HG02678 (cell line): ENCODE results near the gene SCN10A.

Experiments used
- ATAC-seq: cut with Tn5 transposase; IDR thresholded peaks from one replicate; pipeline ENCODE4 v1.9.1; 2021; ENCODE audit warnings: mild to moderate bottlenecking, moderate library complexity; ENCODE audit not compliant: unreplicated experiment

Gene SCN10A

DNA sequence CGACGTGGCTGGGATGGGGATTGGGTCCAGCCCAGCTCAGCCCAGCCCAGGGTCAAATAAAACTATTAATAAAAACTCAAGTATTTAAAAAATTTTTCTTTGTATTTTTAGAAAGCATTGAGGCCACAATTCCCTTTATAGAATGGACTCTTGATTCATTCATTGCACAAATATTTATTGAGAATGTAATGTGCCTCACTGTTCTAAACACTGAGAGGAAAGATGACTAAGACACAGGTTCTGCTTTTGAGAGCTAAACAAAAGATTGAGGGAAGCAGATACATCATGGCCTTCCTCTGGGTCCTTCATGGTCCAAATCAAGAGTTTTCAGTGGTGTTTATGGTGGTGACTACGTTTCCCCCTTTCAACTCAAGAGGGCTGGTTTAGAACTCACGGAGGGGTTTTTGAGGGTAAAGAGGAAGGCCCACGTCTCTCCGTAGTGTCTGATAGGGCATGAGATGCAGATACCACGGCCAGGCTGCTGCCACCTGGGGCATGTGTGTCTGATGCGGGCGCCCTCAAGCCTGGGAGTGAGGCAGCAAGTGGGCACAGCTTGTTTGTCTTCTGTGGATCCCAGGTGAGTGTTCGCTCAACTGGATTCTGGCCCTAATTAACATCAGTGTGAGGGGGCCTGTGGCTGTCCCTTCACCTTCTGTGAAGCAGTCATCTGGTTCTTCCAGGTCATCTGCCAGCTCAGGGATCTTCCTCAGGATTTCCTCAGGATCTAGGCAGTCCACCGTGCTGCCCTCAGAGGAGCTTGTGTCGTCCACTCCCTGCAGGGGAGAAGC lies 93.0 kb downstream of the SCN10A start:
- no peak for ATAC-seq

DNA sequence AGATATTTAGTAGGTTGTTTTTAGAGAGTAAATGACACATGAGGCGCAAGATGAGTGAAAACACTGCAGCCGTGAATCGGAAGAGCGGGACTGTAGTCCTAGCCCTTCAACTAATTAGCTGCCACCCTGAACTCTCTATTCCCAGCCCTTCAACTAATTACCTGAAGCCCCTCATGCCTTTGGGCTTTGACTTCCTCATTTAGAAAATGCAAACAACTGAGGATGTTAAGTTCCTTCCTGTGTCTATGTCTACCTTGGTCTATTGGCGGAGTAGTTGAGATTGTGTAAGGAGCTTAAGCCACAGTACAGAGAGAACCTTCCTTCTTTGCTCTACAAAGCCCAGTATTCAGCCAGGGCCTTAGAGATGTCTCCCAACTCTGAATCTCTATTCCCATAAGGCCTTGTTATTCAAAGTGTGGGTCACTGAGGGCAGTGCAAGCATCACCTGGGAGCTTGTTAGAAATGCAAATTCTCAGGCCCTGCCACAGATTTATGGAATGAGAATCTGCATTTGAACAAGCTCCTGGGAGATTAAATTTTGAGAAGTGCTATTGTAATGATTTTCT lies 94.7 kb downstream of the SCN10A start:
- no peak for ATAC-seq

DNA sequence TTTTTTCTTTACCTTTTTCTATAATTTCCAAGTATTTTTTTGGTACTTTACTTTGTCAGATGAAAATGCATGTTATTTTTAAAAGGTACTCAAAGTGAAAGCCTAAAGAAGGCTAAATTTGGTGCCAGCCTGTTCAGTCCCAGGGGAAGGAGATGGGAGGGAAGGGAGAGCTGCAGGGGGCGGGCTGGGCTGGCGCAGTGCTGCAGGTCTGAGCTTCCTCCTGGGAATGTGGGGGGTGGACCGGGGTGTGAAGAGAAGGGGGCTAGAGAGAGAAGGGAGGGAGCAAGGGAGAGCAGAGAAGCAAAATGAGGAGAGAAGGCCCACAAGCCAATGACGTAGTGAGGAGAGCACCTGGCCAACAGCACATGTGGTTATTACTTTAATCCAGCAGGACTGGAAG lies 95.6 kb downstream of the SCN10A start:
- ATAC-seq: no peak

DNA sequence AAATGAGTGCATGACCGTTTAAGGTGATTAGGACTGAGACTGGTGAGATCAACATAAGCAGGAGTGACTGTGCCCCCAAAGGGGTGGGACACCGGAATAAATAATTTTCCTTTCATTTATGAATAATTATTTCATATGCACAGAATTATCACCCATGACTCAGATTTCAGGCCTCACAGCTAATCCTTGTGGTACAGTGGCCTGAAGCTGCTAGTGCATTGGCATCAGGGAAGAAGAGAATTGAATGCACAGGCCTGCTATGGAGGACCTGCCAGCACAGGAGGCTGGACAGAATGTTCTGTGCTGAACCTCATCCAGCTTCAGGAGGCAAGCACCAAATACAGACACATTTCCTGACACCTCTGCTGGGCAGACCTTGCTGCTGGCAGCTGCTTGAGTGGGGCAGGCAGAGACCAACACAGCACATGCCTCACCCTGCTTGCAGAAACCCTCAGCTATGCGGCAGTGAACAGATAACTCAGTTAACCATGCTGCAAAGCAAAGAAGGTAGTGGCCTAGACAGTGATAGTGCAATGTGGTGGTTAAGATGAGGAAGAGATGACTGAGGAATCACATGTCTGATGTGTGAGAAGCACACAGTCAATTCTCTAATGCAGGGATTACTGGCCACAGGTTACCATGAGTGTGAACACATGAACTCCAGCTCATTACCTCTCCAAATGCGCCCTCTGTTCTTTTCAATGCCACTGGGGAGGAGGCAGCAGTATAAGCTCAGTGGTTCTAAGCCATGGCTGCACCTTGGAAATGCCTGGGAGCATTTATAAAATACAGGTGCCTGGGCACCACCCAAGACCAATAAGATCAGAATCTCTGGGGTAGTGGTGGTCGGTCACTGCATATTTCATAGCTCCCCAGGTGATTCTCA lies 98.4 kb downstream of the SCN10A start:
- ATAC-seq: no peak

DNA sequence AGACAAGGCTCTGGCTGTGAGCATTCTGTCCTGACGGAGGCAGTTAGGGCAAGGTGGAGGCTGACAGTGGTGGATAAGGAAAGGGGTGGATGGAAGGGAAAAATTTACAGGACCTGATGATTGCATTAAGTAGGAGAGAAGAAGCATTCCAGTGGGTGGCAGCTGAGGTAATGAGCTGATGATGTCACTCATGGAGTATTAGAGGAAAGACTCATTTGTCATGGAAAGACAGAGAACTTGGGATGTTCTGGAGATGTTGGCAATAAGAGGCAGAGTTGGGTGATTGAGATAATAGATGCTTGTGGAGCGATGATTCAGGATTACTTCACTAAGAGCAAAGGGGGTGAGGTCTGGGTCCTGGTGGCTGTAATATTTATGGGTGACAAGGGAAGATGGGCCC lies 102.9 kb downstream of the SCN10A start:
- no peak for ATAC-seq

DNA sequence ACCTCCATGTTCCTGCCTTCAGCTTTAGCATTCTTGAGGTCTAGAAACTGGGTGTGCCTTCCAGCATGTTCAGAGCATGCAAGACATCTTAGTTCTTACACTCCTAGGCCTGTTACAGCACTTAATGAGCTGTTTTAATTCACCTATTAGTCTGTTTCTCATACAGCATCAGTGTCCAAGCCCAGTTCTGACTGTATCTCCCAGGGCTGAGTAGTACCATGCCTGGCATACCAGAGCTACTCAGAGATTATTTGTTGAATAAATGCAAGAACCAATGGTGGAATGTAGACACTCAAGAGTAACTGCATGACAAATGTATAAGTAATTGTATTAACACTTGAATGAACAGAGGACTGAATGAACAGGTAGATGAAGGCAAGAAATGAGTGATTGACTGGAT lies 104.7 kb downstream of the SCN10A start:
- ATAC-seq: no peak

DNA sequence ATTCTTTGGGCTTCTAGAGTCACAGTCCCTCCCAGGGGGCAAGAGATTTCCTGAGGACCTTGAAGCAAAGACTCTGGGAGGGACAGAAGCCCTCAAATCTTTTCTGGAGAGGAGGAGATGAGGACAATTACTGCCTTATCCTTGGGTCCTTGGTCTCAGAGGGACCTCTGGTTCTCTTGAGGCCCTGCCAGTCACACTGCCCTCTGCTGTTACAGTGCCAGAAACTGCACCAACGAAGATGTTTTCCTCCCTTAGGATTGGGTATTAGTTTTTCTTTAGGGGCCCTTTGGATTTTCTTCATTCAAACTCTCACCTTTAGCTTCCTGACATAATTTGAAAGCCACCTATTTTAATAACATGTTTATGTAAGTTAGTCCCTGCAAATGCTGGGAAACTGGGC lies 108.3 kb downstream of the SCN10A start:
- ATAC-seq: no peak

DNA sequence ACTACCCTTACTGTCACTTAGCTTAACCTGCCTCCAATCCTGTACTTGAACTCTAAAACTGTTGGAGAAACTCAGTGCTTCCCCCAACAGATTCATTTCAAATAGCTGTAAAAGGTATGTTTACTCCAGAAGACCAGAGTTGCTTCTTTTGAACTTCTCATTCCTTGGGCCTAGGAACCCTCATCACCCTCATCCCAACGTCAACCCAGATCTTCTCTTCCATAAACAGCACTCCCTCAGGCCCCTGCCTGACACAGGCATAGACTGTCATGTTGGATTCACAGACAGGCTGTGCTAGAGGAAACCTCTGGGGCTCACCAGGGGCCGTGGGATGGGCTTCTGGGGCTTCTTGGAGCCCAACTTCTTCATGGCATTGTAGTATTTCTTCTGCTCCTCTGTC lies 109.1 kb downstream of the SCN10A start:
- no peak for ATAC-seq

DNA sequence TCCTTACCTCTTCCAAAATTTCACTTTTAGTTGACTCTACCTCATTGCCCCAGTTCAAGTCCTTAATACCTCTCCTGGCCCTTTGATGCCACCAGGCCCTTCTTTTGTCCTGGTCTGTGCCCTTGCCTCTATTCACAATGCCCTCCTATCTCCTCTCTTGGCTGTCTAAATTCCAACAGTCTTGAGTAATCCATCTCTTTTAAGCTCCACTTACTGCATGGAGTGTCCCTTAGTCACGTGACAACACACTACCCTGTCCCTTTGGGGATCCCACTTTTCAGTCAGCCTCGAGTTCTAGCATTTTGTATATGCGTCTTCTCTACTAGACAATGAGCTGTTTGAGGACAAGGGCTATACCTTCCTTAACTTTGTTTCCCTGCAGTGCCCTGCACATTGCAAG lies 113.8 kb downstream of the SCN10A start:
- no peak for ATAC-seq

DNA sequence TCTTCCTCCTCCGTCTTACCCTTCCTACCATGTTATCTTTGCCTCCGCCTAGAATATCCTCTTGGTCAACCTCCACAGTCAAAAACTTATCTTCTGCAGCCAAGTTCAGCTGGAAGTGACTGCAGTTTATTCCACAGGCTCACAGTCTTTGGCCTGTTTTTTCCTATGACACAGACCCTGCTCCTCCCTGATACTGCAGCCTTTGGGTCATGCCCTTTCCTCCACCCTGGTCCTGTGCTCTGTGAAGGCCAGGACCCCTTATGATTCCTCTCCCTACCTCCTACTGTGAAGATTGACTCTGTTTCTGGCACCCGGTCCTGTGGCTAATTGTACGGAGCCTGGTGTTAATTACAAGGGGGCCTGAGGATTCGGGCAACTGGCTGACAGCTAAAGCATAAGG lies 117.3 kb downstream of the SCN10A start:
- ATAC-seq: no peak

DNA sequence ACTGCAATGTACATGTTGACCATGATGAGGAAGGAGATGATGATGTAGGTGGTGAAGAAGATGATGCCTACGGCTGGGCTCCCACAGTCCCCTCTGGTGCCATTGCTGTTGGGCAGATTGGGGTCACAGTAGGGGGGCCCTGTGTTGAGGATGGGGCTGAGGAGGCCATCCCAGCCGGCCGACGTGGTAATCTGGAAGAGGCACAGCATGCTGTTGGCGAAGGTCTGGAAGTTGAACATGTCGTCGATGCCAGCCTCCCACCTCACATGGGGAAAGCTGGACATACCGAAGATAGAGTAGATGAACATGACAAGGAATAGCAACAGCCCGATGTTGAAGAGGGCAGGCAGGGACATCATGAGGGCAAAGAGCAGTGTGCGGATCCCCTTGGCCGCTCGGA lies 118.0 kb downstream of the SCN10A start:
- no peak for ATAC-seq

DNA sequence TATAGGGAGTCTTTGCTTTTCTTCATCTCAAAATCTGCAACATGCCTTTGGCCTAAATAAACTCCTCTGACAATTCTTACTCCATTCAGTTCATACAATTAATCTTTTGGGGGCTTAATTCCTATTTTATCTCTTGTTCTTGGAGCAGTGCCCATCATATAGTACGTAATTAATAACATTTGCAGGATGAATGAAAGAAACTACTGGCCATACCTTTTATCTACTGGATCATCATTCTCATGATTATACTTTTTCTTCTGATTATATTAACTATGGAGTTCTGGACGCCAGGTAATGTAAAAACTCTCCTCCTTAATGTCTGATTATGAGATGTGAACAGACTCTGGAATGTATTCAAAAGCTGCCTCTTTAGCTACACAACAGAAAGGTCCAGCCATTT lies 120.0 kb downstream of the SCN10A start:
- ATAC-seq: no peak

DNA sequence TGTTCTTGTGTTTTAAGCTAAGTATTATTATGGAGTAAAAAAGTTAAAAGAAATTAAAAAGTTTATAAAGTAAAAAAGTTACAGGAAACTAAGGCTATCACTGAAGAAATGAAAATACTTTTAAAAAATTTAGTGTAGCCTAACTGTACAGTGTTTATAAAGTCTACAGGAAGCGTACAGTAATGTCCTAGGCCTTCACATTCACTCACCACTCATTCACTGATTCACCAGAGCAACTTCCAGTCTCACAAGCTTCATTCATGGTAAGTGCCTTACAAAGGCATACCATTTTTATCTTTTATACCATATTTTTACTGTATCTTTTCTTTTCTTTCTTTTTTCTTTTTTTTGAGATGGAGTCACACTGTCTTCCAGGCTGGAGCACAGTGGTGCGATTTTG lies 125.8 kb downstream of the SCN10A start:
- ATAC-seq: no peak

DNA sequence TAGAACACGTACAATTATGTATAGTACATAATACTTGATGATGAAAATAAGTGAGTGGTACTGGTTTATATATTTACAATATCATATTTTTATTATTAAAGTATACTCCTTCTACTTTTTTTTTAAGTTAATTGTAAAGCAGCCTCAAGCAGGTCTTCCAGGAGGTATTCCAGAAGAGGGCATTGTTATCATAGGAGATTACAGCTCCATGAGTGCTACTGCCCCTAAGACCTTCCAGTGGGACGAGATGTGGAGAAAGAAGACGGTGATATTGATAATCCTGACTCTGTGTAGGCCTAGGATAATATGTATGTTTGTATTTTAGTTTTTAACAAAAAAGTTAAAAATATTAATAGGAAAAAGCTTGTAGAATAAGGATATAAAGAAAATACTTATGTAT lies 126.2 kb downstream of the SCN10A start:
- no peak for ATAC-seq

DNA sequence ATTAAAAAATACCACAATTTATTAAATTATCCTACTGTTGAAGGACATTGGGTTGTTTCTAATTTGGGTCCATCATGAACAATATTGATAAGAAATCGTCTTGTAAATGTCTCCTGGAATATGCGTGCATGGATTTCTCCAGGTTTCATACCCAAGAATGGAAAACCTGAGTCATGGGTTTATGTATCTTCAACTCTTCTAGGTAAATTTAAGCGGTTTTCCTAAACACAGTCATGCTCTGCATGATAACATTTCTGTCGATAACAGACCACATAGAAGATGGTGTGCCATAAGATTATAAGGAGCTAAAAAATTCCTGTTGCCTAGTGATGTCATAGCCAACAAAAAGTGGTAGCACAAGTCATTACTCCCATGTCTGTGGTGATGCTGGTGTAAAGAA lies 126.7 kb downstream of the SCN10A start:
- no peak for ATAC-seq

DNA sequence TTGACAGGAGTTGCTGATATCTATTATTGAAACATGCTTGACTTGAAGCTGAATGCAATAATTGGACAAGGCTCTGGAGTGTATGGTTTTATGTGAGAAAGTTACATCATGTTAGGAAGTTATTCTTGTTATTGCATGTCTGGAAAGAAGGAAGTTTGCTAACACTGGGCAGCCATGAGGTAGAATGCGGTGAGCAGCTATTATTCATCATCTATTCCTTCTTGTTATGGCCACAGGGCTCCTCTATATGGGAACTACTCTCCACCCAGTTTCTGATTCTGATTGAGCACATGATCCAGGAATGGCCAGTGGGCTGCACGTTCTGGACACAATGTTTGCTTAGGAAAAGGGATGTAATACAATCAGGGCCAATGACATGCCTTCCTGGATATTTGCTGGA lies 128.7 kb downstream of the SCN10A start:
- ATAC-seq: no peak

DNA sequence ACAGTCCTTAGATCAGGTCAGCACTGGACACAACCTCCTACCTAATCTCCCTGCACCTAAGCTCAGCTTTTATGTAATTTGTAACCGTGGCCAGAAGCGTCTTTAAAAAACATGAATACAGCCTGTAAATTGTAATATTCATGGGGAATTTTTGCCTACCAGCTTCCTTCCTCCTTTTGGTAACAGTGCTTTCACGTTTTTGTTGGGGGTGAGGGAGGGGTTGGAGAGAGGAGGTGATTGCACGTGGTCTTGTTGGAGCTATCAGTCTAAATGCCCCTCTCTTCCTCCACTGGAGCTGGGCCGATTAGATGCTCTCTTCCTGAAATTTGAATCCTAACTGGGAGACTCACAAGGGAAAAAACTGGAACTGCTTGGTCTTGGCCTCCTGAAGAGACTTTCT lies 131.5 kb downstream of the SCN10A start:
- ATAC-seq: no peak

DNA sequence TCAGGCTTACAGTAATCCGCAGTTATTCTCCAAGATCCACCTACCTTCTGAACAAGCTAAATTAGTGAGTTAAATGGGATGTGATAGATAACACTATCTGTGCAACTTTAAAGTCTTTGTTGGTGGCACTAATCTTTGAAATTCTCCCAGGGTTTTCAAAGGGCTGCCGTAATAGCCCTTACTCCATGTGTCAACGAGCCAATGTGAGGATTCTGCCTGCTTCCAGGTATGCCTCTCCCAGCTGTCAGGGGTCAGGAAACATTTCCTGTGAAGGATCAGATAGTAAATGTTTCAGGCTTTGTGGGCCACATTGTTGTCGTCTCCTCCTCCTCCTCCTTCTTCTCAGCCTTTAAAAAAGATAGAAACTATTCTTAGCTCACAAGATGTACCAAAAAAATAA lies 146.3 kb downstream of the SCN10A start:
- no peak for ATAC-seq

DNA sequence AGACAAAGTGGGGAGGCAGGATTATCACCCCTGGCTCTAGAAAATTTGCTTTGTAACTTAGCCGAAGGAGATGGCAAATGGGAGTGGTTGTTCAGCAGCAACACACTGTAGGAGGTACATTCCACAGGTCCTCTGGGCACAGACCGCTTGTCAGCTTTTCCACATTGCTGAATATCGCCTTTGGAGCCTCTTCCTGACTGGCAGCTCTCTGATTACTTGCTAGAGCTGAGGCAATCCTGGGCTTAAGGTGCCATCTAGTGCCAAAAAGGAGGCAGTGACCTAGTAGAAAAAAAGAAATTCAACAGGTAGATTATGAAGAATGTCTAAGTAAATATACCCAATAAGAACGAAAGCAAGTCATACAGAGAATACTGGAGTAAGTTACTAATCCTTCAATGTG lies 153.5 kb downstream of the SCN10A start:
- no peak for ATAC-seq

DNA sequence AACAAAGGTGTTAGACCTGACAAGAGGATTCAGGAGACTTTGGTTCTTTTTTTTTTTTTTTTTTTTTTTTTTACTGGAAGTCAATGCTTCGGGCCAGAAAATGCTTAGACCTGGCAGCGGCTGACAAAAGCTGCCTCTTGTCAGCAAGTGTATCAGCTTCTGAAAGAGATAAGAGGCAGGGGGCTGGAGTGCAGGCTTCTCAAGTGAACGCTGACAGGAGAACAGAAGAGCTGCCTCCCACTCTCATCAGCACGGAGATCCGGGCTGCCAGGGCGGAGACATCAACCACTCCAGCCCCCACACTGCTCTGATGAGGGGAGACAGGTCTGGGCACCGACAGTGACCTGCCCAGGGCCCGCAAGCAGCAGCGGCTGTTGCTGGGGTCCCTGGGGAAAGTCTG lies 157.2 kb downstream of the SCN10A start:
- no peak for ATAC-seq

DNA sequence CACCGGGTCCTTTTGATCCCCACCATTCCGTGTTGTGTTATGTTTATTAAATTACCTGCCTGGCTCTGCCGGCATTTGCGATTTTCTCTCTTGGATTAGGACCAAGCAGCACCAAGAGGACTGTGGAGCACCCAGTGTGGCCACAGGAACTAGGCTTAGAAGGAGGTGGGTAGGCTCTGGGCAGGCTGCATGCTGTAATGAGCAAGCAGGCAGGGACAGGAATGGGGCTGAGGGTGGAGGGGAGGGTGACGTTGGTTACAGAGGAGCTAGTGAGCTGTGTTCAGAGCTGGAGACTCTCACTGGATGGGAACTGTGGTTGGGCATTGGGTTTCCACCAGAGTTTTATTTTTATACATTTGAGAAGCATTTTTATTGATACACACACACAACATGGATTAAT lies 158.6 kb downstream of the SCN10A start:
- no peak for ATAC-seq

DNA sequence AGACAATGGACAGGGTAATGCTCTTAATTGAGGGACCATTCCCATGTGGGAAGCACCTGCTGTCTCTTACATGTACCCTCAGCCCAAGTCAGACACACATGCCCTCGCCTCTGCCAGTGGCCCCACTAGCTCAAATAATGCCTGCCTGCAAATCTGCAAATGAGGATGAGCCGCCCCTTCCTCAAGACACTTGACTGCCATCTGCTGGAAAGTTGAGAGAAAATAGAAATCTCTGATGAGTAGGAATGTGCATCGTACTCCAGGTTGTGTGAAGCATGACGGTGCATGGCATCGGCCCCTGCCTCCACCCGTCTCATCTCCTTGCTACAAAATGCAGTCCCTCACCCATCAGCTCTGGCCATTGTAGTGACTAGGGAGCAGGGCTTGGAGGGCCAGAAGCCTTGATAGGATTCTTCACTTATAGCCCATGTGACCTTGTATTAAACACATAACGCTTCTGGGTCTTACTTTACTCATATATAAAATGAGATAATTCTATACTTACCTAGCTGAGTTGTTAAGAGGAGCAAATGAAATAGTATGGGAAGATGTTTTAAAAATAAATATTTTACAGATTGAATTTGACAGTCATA lies 160.2 kb downstream of the SCN10A start:
- ATAC-seq: no peak
